A673 (cell line): ENCODE results near the gene FCHSD1. TPM values are rescaled to one million over a fixed set of nuclear protein-coding genes. Genes with fewer than 3 reads are reported as not detected.
A peak's percentile ranks its signal among the peaks of the same experiment; 100 is the strongest.

Experiments used
- BruUV-seq: library from RNA; stranded (reverse); fragments of 400-500 nt; replicated peaks from 2 replicates; lab custom pipeline; 2021; lab: Mats Ljungman, UMichigan
- CTCF ChIA-PET: fragments of 300-600 bp; sonication (Branson Sonifier 250); formaldehyde crosslinking; loops from one replicate; lab custom pipeline; 2022; ENCODE audit warnings: antibody characterized with exemption; lab: Charles Lee
- POLR2A ChIA-PET: fragments of 300-600 bp; sonication (Branson Sonifier 250); formaldehyde crosslinking; loops from one replicate; lab custom pipeline; 2022; ENCODE audit warnings: antibody characterized with exemption; ENCODE audit not compliant: low non-redundant PET; lab: Charles Lee
- DNase-seq: peaks from one replicate; pipeline ENCODE4 v3.0.0-alpha.2; 2015; ENCODE audit warnings: low spot score
- H3K27ac ChIP-seq: fragments of 200-600 bp; sonication (generic); 2 replicates; pipeline ENCODE4 v1.5.1; 2016; ENCODE audit warnings: mixed run types, low read depth, mild to moderate bottlenecking, mixed read lengths, antibody characterized with exemption, low read length; ENCODE audit not compliant: poor library complexity, severe bottlenecking
- H3K27me3 ChIP-seq: fragments of 200-600 bp; sonication (generic); replicated peaks from 2 replicates; pipeline ENCODE4 v1.6.1; 2017; ENCODE audit warnings: mixed run types, low read depth, mild to moderate bottlenecking, mixed read lengths, antibody characterized with exemption, low read length; ENCODE audit not compliant: insufficient read depth, poor library complexity
- H3K36me3 ChIP-seq: fragments of 200-600 bp; sonication (generic); 2 replicates; pipeline ENCODE4 v1.6.1; 2016; ENCODE audit warnings: mixed run types, mild to moderate bottlenecking, mixed read lengths, antibody characterized with exemption, low read length; ENCODE audit not compliant: insufficient read depth, poor library complexity, severe bottlenecking
- H3K4me1 ChIP-seq: fragments of 200-600 bp; sonication (generic); 2 replicates; pipeline ENCODE4 v1.6.1; 2017; ENCODE audit warnings: mixed run types, mild to moderate bottlenecking, mixed read lengths, antibody characterized with exemption, low read length; ENCODE audit not compliant: insufficient read depth, poor library complexity, severe bottlenecking
- H3K4me3 ChIP-seq: fragments of 200-600 bp; sonication (generic); 2 replicates; pipeline ENCODE4 v1.5.1; 2016; ENCODE audit warnings: low read depth, mixed run types, mild to moderate bottlenecking, mixed read lengths, low read length; ENCODE audit not compliant: poor library complexity, severe bottlenecking
- H3K9me3 ChIP-seq: fragments of 200-600 bp; sonication (generic); 2 replicates; pipeline ENCODE4 v1.6.1; 2016; ENCODE audit warnings: mixed run types, low read depth, mild to moderate bottlenecking, mixed read lengths, antibody characterized with exemption, low read length; ENCODE audit not compliant: poor library complexity, severe bottlenecking
- EZH2 ChIP-seq: fragments of 200-600 bp; sonication (generic); IDR thresholded peaks from 2 replicates; pipeline ENCODE4 v1.6.1; 2017; ENCODE audit warnings: borderline replicate concordance, low read depth, mild to moderate bottlenecking, mixed read lengths, antibody characterized with exemption, low read length; ENCODE audit not compliant: poor library complexity, severe bottlenecking
- intact Hi-C: fragments of 100-400 bp; cut with micrococcal nuclease; formaldehyde crosslinking; loops from one replicate; pipeline ENCODE4 v1.10.0; 2022; ENCODE audit not compliant: unreplicated experiment
- total RNA-seq: library from RNA; stranded (reverse); gene quantifications from 2 replicates; pipeline ENCODE4 v1.2.3, GENCODE V29; 2021
- TF ChIP-seq, protein P1 (sequence below): fragments of 300-800, 200-600 bp; sonication (generic); conservative IDR thresholded peaks from 2 replicates; pipeline ENCODE4 v1.5.1; 2017; ENCODE audit warnings: low read depth, mild to moderate bottlenecking, antibody characterized with exemption, low read length, moderate library complexity, mixed read lengths

Gene FCHSD1
- total RNA-seq, 1 experiment from 2014 or later: 2.3 TPM

DNA sequence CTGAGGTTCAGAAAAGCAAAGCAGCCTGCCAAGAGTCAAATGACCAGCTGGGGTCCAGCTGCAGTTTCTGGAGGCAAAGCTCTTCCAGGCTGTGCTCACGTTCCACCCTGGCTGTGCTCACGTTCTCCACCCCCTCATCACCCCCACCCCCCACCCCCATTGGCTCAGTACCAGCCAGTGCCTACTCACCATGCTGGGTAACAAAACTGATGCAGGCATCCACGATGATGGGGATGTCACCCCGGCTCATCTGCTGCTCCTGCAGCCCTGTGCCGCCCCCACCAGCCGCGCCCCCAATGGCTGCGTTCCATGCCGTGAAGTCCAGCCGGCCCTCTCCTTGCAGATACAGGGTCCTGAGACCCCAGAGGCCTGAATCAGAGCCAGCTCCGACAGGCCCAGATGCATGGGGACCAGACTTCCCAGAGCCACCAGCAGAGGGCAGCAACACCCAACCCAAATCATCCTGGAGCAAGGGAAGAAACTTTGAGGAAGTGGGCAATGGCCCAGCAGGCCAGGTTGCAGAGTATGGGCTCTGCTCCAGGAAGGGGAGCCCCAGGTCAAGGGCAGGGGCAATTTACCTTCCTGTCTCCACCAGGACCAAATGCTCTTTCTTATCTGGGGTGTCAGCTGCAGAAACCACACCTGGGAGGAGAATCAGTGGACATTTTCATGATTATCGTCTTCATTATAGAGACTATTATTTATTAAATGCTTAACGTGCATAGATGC lies 13.7 kb upstream of the FCHSD1 start:
- POLR2A ChIA-PET: no interaction called here
- no peak overlapping the region for H3K4me3 ChIP-seq

DNA sequence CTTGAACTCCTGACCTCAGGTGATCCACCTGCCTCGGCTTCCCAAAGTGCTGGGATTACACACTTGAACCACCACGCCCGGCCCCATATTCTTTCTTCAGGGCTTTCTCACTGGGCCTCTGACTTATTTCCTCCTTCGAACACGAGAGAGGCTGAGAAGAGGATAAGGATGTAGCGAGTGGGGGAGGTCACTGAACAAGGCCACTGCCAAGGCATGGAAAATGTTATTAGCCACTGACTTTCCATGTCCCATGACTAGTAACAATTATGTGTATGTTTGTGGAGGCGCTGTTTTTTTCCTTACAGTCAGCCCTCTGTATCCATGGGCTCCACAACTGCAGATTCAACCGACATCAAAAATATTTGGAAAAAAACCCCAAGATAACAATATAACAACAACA lies 12.3 kb upstream of the FCHSD1 start:
- H3K4me3 ChIP-seq: no peak overlapping the region
- no peaks in the 10 kb centered on the region for H3K27me3 ChIP-seq
- no peak for DNase-seq
- no peak overlapping the region for H3K27ac ChIP-seq
- H3K9me3 ChIP-seq: no peaks in the 10 kb centered on the region
- H3K36me3 ChIP-seq: no peaks in the 10 kb centered on the region
- intact Hi-C loops: no loop called here
- ChIA-PET POLR2A (no interaction called here), CTCF (interaction anchor here (2.2 kb wide), 1 partner anchor 216 kb away, joined by 13 read pairs; the partner anchor contains the start of gene PCDH1)
- TF ChIP-seq, protein P1, sequence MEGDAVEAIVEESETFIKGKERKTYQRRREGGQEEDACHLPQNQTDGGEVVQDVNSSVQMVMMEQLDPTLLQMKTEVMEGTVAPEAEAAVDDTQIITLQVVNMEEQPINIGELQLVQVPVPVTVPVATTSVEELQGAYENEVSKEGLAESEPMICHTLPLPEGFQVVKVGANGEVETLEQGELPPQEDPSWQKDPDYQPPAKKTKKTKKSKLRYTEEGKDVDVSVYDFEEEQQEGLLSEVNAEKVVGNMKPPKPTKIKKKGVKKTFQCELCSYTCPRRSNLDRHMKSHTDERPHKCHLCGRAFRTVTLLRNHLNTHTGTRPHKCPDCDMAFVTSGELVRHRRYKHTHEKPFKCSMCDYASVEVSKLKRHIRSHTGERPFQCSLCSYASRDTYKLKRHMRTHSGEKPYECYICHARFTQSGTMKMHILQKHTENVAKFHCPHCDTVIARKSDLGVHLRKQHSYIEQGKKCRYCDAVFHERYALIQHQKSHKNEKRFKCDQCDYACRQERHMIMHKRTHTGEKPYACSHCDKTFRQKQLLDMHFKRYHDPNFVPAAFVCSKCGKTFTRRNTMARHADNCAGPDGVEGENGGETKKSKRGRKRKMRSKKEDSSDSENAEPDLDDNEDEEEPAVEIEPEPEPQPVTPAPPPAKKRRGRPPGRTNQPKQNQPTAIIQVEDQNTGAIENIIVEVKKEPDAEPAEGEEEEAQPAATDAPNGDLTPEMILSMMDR: no peak
- TF ChIP-seq EZH2: no peak
- no TSS peak for BruUV-seq
- no peaks in the 10 kb centered on the region for H3K4me1 ChIP-seq

More for the DNA sequence above, 13.7 kb upstream of the FCHSD1 start:
- no peak for TF ChIP-seq EZH2
- TF ChIP-seq, protein P1: peak; percentile 92
- no peaks in the 10 kb centered on the region for H3K27me3 ChIP-seq
- no peaks in the 10 kb centered on the region for H3K9me3 ChIP-seq
- no peaks in the 10 kb centered on the region for H3K36me3 ChIP-seq
- H3K4me1 ChIP-seq: peaks cover 3% of the 10 kb centered on the region
- DNase-seq: peak; percentile 77
- BruUV-seq: no TSS peak
- intact Hi-C loops: loop anchor here (2.0 to 5.0 kb wide), 2 partner anchors 296 to 477 kb away; no protein-coding TSS in a partner anchor
- H3K27ac ChIP-seq: no peak overlapping the region
- CTCF ChIA-PET: interaction anchor here (0.6 to 2.2 kb wide), 6 partner anchors 9 to 326 kb away, joined by 3 to 13 read pairs (median 5); partner anchors contain the start of gene PCDH1

DNA sequence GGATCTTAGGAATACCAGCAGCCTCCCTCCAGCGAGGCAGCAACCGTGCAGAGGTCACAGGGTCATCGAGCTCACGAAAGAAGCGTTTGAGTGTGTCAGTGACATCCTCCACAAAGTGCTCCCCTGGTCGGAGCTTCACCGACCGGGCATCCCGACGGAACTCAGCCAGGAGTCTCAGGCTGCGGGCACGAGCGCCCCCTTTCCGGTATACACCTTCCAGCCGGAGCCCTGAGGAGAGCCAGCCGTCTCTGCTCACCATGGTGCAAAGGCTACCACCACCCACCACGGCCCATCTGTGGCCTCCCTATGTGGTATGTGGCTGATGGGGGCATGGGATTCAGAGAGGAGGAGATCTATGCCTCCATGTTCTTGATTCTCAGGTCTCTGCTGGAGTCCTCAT lies 10.8 kb upstream of the FCHSD1 start:
- ChIA-PET POLR2A (no interaction called here), CTCF (no interaction called here)
- no peak overlapping the region for H3K27ac ChIP-seq
- H3K4me3 ChIP-seq: no peak overlapping the region
- TF ChIP-seq EZH2: no peak
- TF ChIP-seq, protein P1: no peak
- H3K36me3 ChIP-seq: no peaks in the 10 kb centered on the region
- no peaks in the 10 kb centered on the region for H3K4me1 ChIP-seq
- no TSS peak for BruUV-seq
- intact Hi-C loops: no loop called here
- no peak for DNase-seq
- H3K9me3 ChIP-seq: no peaks in the 10 kb centered on the region
- H3K27me3 ChIP-seq: no peaks in the 10 kb centered on the region
